PFSK-1 (cell line): Measurements from ENCODE around the gene MLPH.

Experiments used
- POLR2AphosphoS5 ChIP-seq: IDR thresholded peaks from 2 replicates; pipeline ENCODE4 v1.6.1; 2012; ENCODE audit warnings: low read depth, mild to moderate bottlenecking, control low read depth, low read length, moderate library complexity
- REST ChIP-seq, 2 experiments: IDR thresholded peaks; 2 replicates each; pipeline versions ENCODE4 v1.6.1 to v1.8.0; 2011 to 2012; ENCODE audit warnings: low read depth in 2 of 2, low read length in 2 of 2, control low read depth in 1 of 2, inconsistent platforms in 1 of 2, mild to moderate bottlenecking in 1 of 2, moderate library complexity in 1 of 2; ENCODE audit not compliant: insufficient read depth in 1 of 2
- SIN3A ChIP-seq: IDR thresholded peaks from 2 replicates; pipeline ENCODE4 v1.6.1; 2012; ENCODE audit warnings: mild to moderate bottlenecking, low read length, moderate library complexity, borderline replicate concordance; ENCODE audit not compliant: insufficient read depth
- TAF1 ChIP-seq: IDR thresholded peaks from 2 replicates; pipeline ENCODE4 v1.6.1; 2012; ENCODE audit warnings: low read length, control low read depth, borderline replicate concordance; ENCODE audit not compliant: insufficient read depth

- TF ChIP-seq POLR2AphosphoS5 (no peak), REST (IDR thresholded peaks at IDR 0.05; ENCODE audit: insufficient read depth in 1 of 2, low read depth in 2 of 2, low read length in 2 of 2) (no peak), TAF1 (no peak), SIN3A (no peak)
These were observed 38.9 kb upstream of the MLPH start for GRCh38 chr2:237448171-237448570.
